ENCODE results near the gene TTC33. TPM values are rescaled to one million over a fixed set of nuclear protein-coding genes. Genes with fewer than 3 reads are reported as not detected.

The TTC33 gene
- polyA plus RNA-seq, 1 experiment = 12.4 TPM

DNA sequence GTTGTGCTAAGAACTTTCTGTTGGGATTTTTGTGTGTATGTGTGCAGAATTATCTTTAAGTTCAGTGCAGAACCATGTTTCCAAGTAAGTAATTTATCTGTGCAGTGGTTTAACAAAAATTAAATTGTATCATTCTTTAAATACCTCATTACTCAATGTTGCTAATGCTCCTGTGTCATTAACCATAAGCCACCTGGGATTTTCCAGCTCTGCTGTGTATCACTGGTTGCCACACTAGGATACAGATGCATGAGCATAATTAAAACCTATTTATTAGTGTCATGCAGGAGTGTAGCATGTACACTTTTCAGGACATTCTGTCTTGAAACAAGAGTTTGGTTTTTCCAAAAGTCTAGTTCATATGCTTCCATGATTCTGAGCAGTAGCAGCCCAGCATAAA is 196.5 kb downstream of the TTC33 start:
- POLR2A ChIA-PET = no interaction called here

DNA sequence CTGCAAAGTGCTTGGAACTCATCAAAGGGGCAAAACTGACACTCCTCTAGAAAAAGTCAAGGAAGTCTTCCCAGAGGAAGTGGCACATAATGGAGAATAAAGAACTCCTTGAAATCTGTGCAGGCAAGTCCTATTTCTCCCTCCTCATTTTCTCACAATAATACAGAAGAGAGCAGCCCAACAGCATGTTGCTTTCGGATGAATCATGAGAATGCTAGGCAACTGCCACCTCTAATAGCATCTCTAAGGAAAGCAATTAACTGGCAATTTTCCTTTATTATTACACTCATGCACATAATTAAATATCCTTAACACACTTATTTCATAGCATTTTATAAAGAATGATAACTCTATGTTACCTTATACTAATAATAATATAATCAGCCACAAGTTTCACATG is 198.3 kb downstream of the TTC33 start:
- Histone ChIP-seq H3K27ac (ENCODE audit: low read depth, low read length) (no peak overlapping the region), H3K9me3 (ENCODE audit: control insufficient read depth, insufficient read depth, low read length) (no peaks in the 10 kb centered on the region), H3K4me3 (ENCODE audit: low read depth, low read length) (no peak overlapping the region), H3K27me3 (ENCODE audit: control insufficient read depth, insufficient read depth, low read length) (no peaks in the 10 kb centered on the region)
- TF ChIP-seq, protein P1, sequence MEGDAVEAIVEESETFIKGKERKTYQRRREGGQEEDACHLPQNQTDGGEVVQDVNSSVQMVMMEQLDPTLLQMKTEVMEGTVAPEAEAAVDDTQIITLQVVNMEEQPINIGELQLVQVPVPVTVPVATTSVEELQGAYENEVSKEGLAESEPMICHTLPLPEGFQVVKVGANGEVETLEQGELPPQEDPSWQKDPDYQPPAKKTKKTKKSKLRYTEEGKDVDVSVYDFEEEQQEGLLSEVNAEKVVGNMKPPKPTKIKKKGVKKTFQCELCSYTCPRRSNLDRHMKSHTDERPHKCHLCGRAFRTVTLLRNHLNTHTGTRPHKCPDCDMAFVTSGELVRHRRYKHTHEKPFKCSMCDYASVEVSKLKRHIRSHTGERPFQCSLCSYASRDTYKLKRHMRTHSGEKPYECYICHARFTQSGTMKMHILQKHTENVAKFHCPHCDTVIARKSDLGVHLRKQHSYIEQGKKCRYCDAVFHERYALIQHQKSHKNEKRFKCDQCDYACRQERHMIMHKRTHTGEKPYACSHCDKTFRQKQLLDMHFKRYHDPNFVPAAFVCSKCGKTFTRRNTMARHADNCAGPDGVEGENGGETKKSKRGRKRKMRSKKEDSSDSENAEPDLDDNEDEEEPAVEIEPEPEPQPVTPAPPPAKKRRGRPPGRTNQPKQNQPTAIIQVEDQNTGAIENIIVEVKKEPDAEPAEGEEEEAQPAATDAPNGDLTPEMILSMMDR (IDR thresholded peaks at IDR 0.05; ENCODE audit: low read depth, low read length) = no peak
- POLR2A ChIA-PET = no interaction called here
- DNase-seq (ENCODE audit: low read depth, low spot score) = no peak
- CTCF ChIA-PET = no interaction called here

More for the DNA sequence above, 196.5 kb downstream of the TTC33 start:
- H3K4me3 ChIP-seq (ENCODE audit: low read depth, low read length) = no peak overlapping the region
- no peak overlapping the region for H3K27ac ChIP-seq (ENCODE audit: low read depth, low read length)
- no peak for DNase-seq (ENCODE audit: low read depth, low spot score)
- H3K27me3 ChIP-seq (ENCODE audit: control insufficient read depth, insufficient read depth, low read length) = no peaks in the 10 kb centered on the region
- H3K9me3 ChIP-seq (ENCODE audit: control insufficient read depth, insufficient read depth, low read length) = no peaks in the 10 kb centered on the region
- CTCF ChIA-PET = no interaction called here
- TF ChIP-seq, protein P1 (IDR thresholded peaks at IDR 0.05; ENCODE audit: low read depth, low read length) = no peak

DNA sequence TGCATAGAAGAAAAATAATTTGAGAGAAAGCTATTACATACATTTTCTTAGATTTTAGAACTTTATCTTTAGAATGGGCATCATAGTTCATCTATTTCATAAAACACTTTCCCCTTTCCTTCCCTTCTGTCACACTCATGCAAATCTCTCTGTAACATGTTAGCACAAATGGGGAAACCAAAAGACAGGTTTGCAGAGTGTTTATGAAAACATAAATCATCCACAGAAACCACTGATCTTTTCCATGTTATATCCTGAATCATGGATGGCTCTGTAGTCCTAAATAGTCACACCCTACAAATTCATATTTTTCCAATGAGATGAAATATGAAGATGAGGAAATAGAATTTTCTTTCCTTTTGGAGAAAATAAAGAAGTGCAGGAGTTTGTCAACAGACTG is 198.9 kb downstream of the TTC33 start:
- no peaks in the 10 kb centered on the region for H3K27me3 ChIP-seq (ENCODE audit: control insufficient read depth, insufficient read depth, low read length)
- ChIA-PET POLR2A (no interaction called here), CTCF (no interaction called here)
- TF ChIP-seq, protein P1 (IDR thresholded peaks at IDR 0.05; ENCODE audit: low read depth, low read length) = no peak
- no peak for DNase-seq (ENCODE audit: low read depth, low spot score)
- H3K4me3 ChIP-seq (ENCODE audit: low read depth, low read length) = no peak overlapping the region
- H3K9me3 ChIP-seq (ENCODE audit: control insufficient read depth, insufficient read depth, low read length) = no peaks in the 10 kb centered on the region
- H3K27ac ChIP-seq (ENCODE audit: low read depth, low read length) = no peak overlapping the region

DNA sequence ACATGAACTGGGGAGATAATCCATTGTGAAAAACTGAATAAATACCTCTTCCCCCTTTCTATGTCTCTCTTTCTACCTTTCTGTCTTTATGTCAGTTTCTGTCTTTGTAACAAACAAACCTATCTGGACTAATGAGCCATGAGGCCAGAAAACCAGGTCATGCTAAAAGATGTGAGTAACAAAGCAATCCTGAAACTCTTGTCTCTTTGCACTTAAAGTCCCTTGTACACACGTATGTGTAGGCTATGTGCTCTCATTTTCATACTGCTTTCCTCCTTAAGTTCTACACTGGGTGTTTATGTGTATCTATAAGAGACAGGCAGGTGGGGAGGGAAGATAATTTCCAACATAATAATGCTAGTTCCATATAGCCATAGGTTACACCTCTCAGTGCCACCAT is 199.9 kb downstream of the TTC33 start:
- H3K27me3 ChIP-seq (ENCODE audit: control insufficient read depth, insufficient read depth, low read length) = no peaks in the 10 kb centered on the region
- TF ChIP-seq, protein P1 (IDR thresholded peaks at IDR 0.05; ENCODE audit: low read depth, low read length) = no peak
- H3K9me3 ChIP-seq (ENCODE audit: control insufficient read depth, insufficient read depth, low read length) = no peaks in the 10 kb centered on the region
- no peak for DNase-seq (ENCODE audit: low read depth, low spot score)
- no peak overlapping the region for H3K4me3 ChIP-seq (ENCODE audit: low read depth, low read length)
- ChIA-PET POLR2A (no interaction called here), CTCF (no interaction called here)
- H3K27ac ChIP-seq (ENCODE audit: low read depth, low read length) = no peak overlapping the region

DNA sequence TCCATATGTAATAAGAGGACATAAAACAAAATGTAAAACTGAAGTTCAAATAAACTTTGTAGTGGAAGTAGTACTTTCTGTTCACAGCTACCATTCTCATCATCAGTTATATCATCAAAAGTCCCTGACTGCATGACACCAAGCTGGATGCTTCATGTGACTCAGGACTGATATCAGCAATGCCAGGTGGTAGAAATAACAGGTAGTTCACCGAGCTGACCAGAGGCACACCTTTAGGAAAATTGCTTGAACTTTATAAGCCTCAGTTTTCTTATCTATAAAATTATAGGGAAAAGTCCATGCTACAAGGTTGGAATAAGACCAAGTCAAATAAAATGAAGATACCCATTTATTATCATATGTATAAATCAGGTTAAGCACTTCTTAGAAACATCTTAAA is 200.9 kb downstream of the TTC33 start:
- POLR2A ChIA-PET = no interaction called here

More for the DNA sequence above, 200.9 kb downstream of the TTC33 start:
- CTCF ChIA-PET = interaction anchor here (1.0 kb wide), 1 partner anchor 13 kb away, joined by 3 read pairs; no protein-coding TSS in a partner anchor
- Histone ChIP-seq H3K4me3 (ENCODE audit: low read depth, low read length) (no peak overlapping the region), H3K27me3 (ENCODE audit: control insufficient read depth, insufficient read depth, low read length) (no peaks in the 10 kb centered on the region), H3K9me3 (ENCODE audit: control insufficient read depth, insufficient read depth, low read length) (no peaks in the 10 kb centered on the region), H3K27ac (ENCODE audit: low read depth, low read length) (no peak overlapping the region)
- TF ChIP-seq, protein P1 (IDR thresholded peaks at IDR 0.05; ENCODE audit: low read depth, low read length) = no peak
- no peak for DNase-seq (ENCODE audit: low read depth, low spot score)

Measured in AG04450 (cell line).